ENCODE data around the gene KRTAP25-1. TPM values are rescaled to one million over a fixed set of nuclear protein-coding genes. Genes with fewer than 3 reads are reported as not detected.

KRTAP25-1 gene
- total RNA-seq, 8 experiments from 2014 or later: not detected

DNA sequence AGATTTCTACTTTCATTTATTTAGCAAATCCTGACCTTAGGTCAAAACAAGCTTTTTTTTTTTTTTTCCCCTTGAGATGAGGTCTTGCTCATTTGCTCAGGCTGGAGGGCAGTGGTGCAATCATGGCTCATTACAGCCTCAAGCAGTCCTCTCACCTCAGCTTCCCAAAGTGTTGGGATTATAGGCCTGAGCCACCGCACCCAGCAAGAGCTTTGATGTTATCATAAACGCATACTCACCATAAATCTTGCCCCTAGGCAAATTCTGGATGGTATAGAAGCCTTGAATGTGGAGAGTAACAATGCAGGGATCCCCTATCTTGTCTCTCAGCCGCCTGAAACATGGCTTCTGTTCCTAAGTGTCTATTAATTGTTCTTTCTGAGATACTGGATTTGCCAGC, 48.7 kb downstream of the KRTAP25-1 start:
- in situ Hi-C loops (cut with MboI; ENCODE audit: low pct_unique_long_range_greater_than_20kb in 2 of 9, low sequenced_read_pairs in 9 of 9, unreplicated experiment in 9 of 9): no loop called here
- 33 to 100% (median 85%) methylated on average over 2 to 3 of the region's 3 CpGs; no CpG with 5 or more reads in 6 of the 10 experiments for WGBS, 10 experiments
- ATAC-seq (replicated peaks in 6 of 8): no peak
- H3K4me1 ChIP-seq (replicated peaks in 1 of 2): peaks cover 0 to 4% of the 10 kb centered on the region in 2 donors
- H3K4me3 ChIP-seq: no peak overlapping the region
- H3K27ac ChIP-seq: no peak overlapping the region

Other genes starting within 250 kb of the KRTAP25-1 start
- under 1 TPM in 2 of 8 experiments, not detected in 6; 0.38 TPM for gene CLDN17, start 122.7 kb downstream of the KRTAP25-1 start, total RNA-seq
- gene CLDN8, start 73.4 kb downstream of the KRTAP25-1 start, total RNA-seq: under 1 TPM in 1 of 8 experiments, not detected in 7; 0.09 TPM
- not detected for gene KRTAP24-1, start 6.6 kb downstream of the KRTAP25-1 start, total RNA-seq
- under 1 TPM in 4 of 8 experiments, not detected in 4; 0.17 to 0.73 (median 0.28) TPM for gene KRTAP26-1, start 30.8 kb upstream of the KRTAP25-1 start, total RNA-seq
- gene KRTAP27-1, start 48.2 kb upstream of the KRTAP25-1 start, total RNA-seq: not detected
- not detected for gene KRTAP23-1, start 59.1 kb upstream of the KRTAP25-1 start, total RNA-seq
- under 1 TPM in 1 of 8 experiments, not detected in 7; 0.29 TPM for gene KRTAP13-2, start 82.8 kb upstream of the KRTAP25-1 start, total RNA-seq
- not detected for gene KRTAP13-1, start 106.5 kb upstream of the KRTAP25-1 start, total RNA-seq
- not detected for gene KRTAP13-3, start 136.4 kb upstream of the KRTAP25-1 start, total RNA-seq
- under 1 TPM in 4 of 8 experiments, not detected in 4; 0.36 to 0.87 (median 0.62) TPM for gene KRTAP13-4, start 140.7 kb upstream of the KRTAP25-1 start, total RNA-seq
- under 1 TPM in 1 of 8 experiments, not detected in 7; 0.71 TPM for gene KRTAP15-1, start 150.8 kb upstream of the KRTAP25-1 start, total RNA-seq
- under 1 TPM in 1 of 8 experiments, not detected in 7; 0.76 TPM for gene KRTAP19-1, start 190.9 kb upstream of the KRTAP25-1 start, total RNA-seq
- not detected for gene KRTAP19-2, start 197.9 kb upstream of the KRTAP25-1 start, total RNA-seq
- gene KRTAP19-3, start 202.5 kb upstream of the KRTAP25-1 start, total RNA-seq: not detected
- not detected for gene KRTAP19-4, start 207.7 kb upstream of the KRTAP25-1 start, total RNA-seq
- not detected for gene KRTAP19-5, start 212.6 kb upstream of the KRTAP25-1 start, total RNA-seq

All from motor neuron (in vitro differentiated cells).